SU-DHL-6 (cell line): ENCODE measurements around the gene ZFHX3.

Experiments used
- CTCF ChIP-seq: fragments of 200-600 bp; sonication (generic); IDR thresholded peaks from one replicate; pipeline ENCODE4 v1.5.1; 2017; ENCODE audit warnings: antibody characterized with exemption, mild to moderate bottlenecking, low read length, moderate library complexity; ENCODE audit not compliant: insufficient read depth, poor library complexity, severe bottlenecking
- EZH2phosphoT487 ChIP-seq: fragments of 200-600 bp; sonication (generic), shearing (Covaris generic); conservative IDR thresholded peaks from 2 replicates; pipeline ENCODE4 v1.6.1; 2018; ENCODE audit warnings: mild to moderate bottlenecking, antibody characterized with exemption, low read length, moderate library complexity, mixed read lengths

GRCh38 chr16:72848028-72848400 is 199.9 kb downstream of the ZFHX3 start:
- no peak for TF ChIP-seq CTCF
- TF ChIP-seq EZH2phosphoT487: no peak
